K562 (cell line): ENCODE measurements around the gene APOC4. TPM values are rescaled to one million over a fixed set of nuclear protein-coding genes. Genes with fewer than 3 reads are reported as not detected.
A peak's percentile ranks its signal among the peaks of the same experiment; 100 is the strongest.

ENCODE experiments used
- BRD9 ChIP-seq: fragments of 450-650 bp; IDR thresholded peaks from 2 replicates; pipeline ENCODE4 v1.6.1; 2018; ENCODE audit warnings: low read depth; ENCODE audit not compliant: partially characterized antibody
- HNRNPH1 ChIP-seq: fragments of 200-400 bp; formaldehyde crosslinking; optimal IDR thresholded peaks from 2 replicates; pipeline ENCODE3; 2017; ENCODE audit warnings: low read depth, mild to moderate bottlenecking, low read length, moderate library complexity
- IFI16 ChIP-seq: fragments of 250-450 bp; sonication (Bioruptor Pico); IDR thresholded peaks from 2 replicates; pipeline ENCODE4 v2.1.2; 2022; ENCODE audit warnings: mild to moderate bottlenecking, inconsistent platforms
- ILF3 ChIP-seq: fragments of 450-650 bp; IDR thresholded peaks from 2 replicates; pipeline ENCODE4 v1.6.1; 2018; ENCODE audit warnings: antibody characterized with exemption, mild to moderate bottlenecking, moderate library complexity, borderline replicate concordance
- NELFE ChIP-seq: IDR thresholded peaks from 2 replicates; pipeline ENCODE4 v1.6.1; 2011; ENCODE audit warnings: mild to moderate bottlenecking; ENCODE audit not compliant: insufficient read depth, insufficient read length
- NR4A1 ChIP-seq, 2 experiments: fragments of 250-450 bp in 1 of 2; fragments of 450-650 bp in 1 of 2; sonication (Bioruptor Pico) in 1 of 2; IDR thresholded peaks; 2 replicates each; pipeline versions ENCODE4 v1.4.0 to v1.6.1; 2016 to 2020; ENCODE audit warnings: mild to moderate bottlenecking in 2 of 2, missing compliant biosample characterization in 1 of 2, missing genetic modification characterization in 1 of 2, moderate library complexity in 1 of 2
- PHB ChIP-seq: fragments of 250-450 bp; sonication (Bioruptor Pico); IDR thresholded peaks from 2 replicates; pipeline ENCODE4 v1.5.0; 2021
- POU5F1 ChIP-seq: fragments of 150-350 bp; IDR thresholded peaks from 2 replicates; pipeline ENCODE4 v1.6.1; 2014; ENCODE audit warnings: borderline replicate concordance, low read length, low read depth, mild to moderate bottlenecking; ENCODE audit not compliant: partially characterized antibody
- SLC30A9 ChIP-seq: fragments of 250-450 bp; sonication (Bioruptor Pico); IDR thresholded peaks from 2 replicates; pipeline ENCODE4 v1.8.0; 2022; ENCODE audit warnings: mild to moderate bottlenecking, moderate library complexity
- SMAD4 ChIP-seq: fragments of 250-450 bp; sonication (Bioruptor Pico); conservative IDR thresholded peaks from 2 replicates; pipeline ENCODE4 v1.8.0; 2021; ENCODE audit warnings: inconsistent platforms, mild to moderate bottlenecking, moderate library complexity
- TAF9B ChIP-seq: fragments of 450-650 bp; IDR thresholded peaks from 2 replicates; pipeline ENCODE4 v1.6.1; 2018; ENCODE audit warnings: mild to moderate bottlenecking; ENCODE audit not compliant: partially characterized antibody
- ZNF431 ChIP-seq: sonication (generic); formaldehyde crosslinking; IDR thresholded peaks from 2 replicates; pipeline ENCODE4 v1.8.0; 2022; ENCODE audit warnings: mild to moderate bottlenecking, missing genetic modification reagents
- polyA plus RNA-seq, 8 experiments: library from polyadenylated mRNA; depleted of rRNA in 4 of 8; stranded (reverse) in 5 of 8; unstranded in 3 of 8; fragments of >200 nt; fragmentation: Nextera tagmentation in 2 of 8; fragmentation: Illumina TruSeq in 1 of 8; extraction: Ambion mirVana in 2 of 8; extraction: Trizol in 1 of 8; gene quantifications; 2 replicates each; pipeline versions ENCODE4 v1.2.1 to v1.2.3, GENCODE V29; 2011 to 2014; ENCODE audit warnings: inconsistent platforms in 1 of 8, missing spikeins in 1 of 8
- total RNA-seq, 7 experiments: library from RNA; depleted of rRNA in 6 of 7; stranded (reverse); fragments of >200 nt in 6 of 7; fragmentation: Illumina TruSeq in 2 of 7; extraction: Trizol in 2 of 7; gene quantifications; 2 replicates each; pipeline versions ENCODE4 v1.2.1 to v1.2.3, GENCODE V29; 2011 to 2021; ENCODE audit warnings: low replicate concordance in 1 of 7
- TF ChIP-seq, protein P1 (sequence below): fragments of 450-650 bp; IDR thresholded peaks from one replicate; pipeline ENCODE4 v1.6.1; 2018; ENCODE audit warnings: mild to moderate bottlenecking, moderate library complexity; ENCODE audit not compliant: partially characterized antibody

The APOC4 gene
- total and polyA plus RNA-seq, 9 of the 15 experiments (the other 6 are each of a cell fraction or from before 2014, with no cell fraction given) = 0.46 TPM; not detected in 8

DNA sequence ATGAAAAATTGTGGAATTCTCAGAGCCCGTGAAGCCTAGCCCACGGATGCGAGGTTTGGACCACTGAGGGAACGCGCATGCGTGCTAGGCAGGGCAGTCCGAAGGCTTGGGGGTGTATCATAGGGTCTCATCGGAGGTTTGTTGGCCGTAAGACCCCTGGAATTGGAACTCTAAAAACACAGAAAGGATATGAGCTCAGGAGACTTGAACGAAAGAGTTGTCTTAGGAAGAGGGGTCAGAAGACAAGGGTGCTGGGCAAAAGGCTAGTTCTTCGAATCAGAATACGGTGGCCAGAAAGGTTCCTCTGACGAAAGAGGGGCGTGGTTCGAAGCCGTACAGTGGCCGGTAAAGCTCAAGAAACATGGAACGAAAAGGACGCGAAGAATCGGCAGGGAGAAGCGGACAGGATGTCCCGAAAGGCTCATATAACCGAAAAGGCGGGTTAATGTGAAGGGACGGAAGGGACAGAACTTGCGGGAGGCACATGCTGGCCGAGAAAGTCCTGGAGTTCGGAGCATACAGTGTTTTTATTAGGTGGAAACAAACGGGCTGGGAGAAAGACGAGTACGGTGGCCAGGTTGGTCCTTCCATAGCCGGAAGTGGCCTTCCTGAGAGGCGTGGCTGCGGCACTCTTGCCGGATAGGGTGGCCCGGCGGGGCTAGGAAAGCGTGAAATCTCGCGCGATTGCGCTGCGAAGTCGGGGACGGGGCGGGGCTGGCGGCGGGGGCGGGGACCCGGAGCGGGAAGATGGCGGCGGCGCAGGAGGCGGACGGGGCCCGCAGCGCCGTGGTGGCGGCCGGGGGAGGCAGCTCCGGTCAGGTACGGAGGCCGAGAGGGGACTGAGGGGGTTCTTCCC is 12.8 kb downstream of the APOC4 start, which contains the start of gene CLPTM1 (continued):
- TF ChIP-seq POU5F1 (peak; percentile 91), SMAD4 (CRISPR knock-in tag) (no peak), IFI16 (CRISPR knock-in tag) (no peak), NELFE (no peak), BRD9 (peak; percentile 97), NR4A1 (CRISPR knock-in tag; IDR thresholded peaks at IDR 0.05) (no peak), NR4A1 (tag; IDR thresholded peaks at IDR 0.05) (no peak), PHB (CRISPR knock-in tag) (no peak), TAF9B (peak; percentile 81), ZNF431 (CRISPR knock-in tag) (no peak), ILF3 (no peak), HNRNPH1 (no peak), SLC30A9 (CRISPR knock-in tag) (no peak)
- TF ChIP-seq, protein P1, sequence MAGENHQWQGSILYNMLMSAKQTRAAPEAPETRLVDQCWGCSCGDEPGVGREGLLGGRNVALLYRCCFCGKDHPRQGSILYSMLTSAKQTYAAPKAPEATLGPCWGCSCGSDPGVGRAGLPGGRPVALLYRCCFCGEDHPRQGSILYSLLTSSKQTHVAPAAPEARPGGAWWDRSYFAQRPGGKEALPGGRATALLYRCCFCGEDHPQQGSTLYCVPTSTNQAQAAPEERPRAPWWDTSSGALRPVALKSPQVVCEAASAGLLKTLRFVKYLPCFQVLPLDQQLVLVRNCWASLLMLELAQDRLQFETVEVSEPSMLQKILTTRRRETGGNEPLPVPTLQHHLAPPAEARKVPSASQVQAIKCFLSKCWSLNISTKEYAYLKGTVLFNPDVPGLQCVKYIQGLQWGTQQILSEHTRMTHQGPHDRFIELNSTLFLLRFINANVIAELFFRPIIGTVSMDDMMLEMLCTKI = no peak
